Memory B cell (primary cell): ENCODE results near the gene GNAS-AS1.
A peak's percentile ranks its signal among the peaks of the same experiment; 100 is the strongest.

Experiments used
- ATAC-seq: fragments of 150-1000 bp; cut with Tn5 transposase; 2 replicates; pipeline ENCODE4 v1.10.0; 2021; ENCODE audit warnings: low read depth, mild to moderate bottlenecking, moderate library complexity
- DNase-seq, 2 donors: peaks; one replicate each; pipeline ENCODE4 v3.0.0; 2022; ENCODE audit warnings: low spot score in 2 of 2
- H3K27ac Mint-ChIP-seq: one replicate; pipeline ENCODE4 v1.8.0; 2022; ENCODE audit warnings: mild to moderate bottlenecking, moderate library complexity, mixed read lengths
- H3K27me3 Mint-ChIP-seq: one replicate; pipeline ENCODE4 v1.8.0; 2022; ENCODE audit warnings: mixed read lengths
- H3K36me3 Mint-ChIP-seq: one replicate; pipeline ENCODE4 v1.8.0; 2022; ENCODE audit warnings: mild to moderate bottlenecking, mixed read lengths
- H3K4me1 Mint-ChIP-seq: one replicate; pipeline ENCODE4 v1.8.0; 2022; ENCODE audit warnings: mixed read lengths
- H3K4me3 Mint-ChIP-seq: one replicate; pipeline ENCODE4 v1.8.0; 2022; ENCODE audit warnings: mild to moderate bottlenecking, moderate library complexity, mixed read lengths
- H3K9me3 Mint-ChIP-seq: one replicate; pipeline ENCODE4 v1.8.0; 2022; ENCODE audit warnings: mixed read lengths

The GNAS-AS1 gene

DNA sequence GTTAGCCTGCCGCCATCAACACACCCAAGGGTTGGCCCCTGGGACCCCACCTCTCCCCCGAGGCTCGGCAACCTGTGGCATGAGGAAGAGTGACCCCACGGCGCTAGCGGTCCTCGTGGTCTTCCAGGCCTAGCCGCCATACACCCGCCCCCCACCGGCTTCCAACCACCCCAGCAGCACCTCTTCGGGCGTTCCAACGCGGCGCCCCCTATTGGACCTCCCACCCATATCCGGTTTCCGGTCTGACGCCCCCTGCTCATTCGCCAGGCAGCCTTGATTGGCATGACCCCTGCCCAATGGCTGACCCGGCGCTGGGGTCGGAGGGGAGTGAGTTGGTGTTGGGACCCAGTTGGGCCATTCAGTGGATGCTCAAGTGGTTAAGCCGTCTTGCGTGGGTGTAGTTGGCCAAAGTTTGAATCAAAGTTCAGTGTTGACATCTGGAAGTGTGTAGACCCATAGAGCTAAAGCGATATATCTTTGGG lies at the start of gene GNAS-AS1:
Gene GNAS-AS1 (minus strand): TSS at position 210 of the 482 bp plus-strand sequence.
- DNase-seq, result peak; percentile 62 to 64
- H3K36me3 Mint-ChIP-seq, result no peaks in the 10 kb centered on the region
- H3K27me3 Mint-ChIP-seq, result peaks cover 20% of the 10 kb centered on the region
- ATAC-seq, result peak; percentile 76
- peak within 1 kb of the TSS; percentile 89 for H3K4me3 Mint-ChIP-seq
- peaks cover 24% of the 10 kb centered on the region for H3K4me1 Mint-ChIP-seq
- H3K9me3 Mint-ChIP-seq, result no peaks in the 10 kb centered on the region
- no peak within 1 kb of the TSS for H3K27ac Mint-ChIP-seq

DNA sequence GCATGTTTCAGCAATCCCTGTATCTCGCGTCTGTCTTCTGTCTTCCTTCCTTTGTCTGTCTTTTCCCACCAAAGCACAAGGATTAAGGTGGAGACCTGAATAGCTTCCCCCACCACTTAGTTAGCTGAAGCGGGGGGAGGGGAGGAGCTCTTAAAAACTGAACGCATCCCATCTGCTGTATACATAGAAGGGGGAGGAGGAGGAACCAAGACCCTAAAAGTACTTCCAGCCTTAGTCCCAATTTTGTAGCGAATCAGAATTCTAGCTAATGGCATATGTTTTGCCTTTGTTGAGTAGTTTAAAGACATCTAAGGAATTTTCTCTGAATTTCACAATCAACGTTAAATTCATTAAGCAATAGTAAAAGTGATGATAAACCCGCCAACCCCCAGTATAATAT lies 49.7 kb upstream of the GNAS-AS1 start:
- ATAC-seq (no peak), DNase-seq (no peak)
- Mint-ChIP-seq H3K9me3 (no peaks in the 10 kb centered on the region), H3K4me1 (peaks cover 36% of the 10 kb centered on the region), H3K36me3 (peaks cover 41% of the 10 kb centered on the region), H3K27me3 (no peaks in the 10 kb centered on the region), H3K27ac (peak overlapping the region; percentile 65), H3K4me3 (no peak overlapping the region)

DNA sequence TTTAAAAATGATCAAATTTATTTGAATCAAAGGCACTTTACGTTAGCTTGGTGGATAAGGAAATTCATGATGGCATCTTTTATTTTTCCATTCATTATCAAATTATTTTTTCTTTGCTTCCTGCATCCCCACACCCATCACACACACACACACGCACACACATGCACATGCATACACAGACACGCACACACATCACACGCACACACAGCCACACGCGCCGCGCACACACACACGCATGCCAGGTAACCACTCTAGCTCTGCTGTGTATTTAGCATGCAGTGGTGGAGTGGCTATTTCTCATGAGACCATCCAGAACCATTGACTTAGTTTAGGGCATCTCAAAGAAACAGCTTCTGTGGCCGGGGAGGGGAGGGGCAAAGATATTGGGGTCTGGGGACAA lies 48.8 kb upstream of the GNAS-AS1 start:
- Mint-ChIP-seq H3K4me3 (no peak overlapping the region), H3K4me1 (peaks cover 44% of the 10 kb centered on the region), H3K27me3 (no peaks in the 10 kb centered on the region), H3K9me3 (no peaks in the 10 kb centered on the region), H3K36me3 (peaks cover 34% of the 10 kb centered on the region), H3K27ac (no peak overlapping the region)
- ATAC-seq, result no peak
- DNase-seq, result no peak

DNA sequence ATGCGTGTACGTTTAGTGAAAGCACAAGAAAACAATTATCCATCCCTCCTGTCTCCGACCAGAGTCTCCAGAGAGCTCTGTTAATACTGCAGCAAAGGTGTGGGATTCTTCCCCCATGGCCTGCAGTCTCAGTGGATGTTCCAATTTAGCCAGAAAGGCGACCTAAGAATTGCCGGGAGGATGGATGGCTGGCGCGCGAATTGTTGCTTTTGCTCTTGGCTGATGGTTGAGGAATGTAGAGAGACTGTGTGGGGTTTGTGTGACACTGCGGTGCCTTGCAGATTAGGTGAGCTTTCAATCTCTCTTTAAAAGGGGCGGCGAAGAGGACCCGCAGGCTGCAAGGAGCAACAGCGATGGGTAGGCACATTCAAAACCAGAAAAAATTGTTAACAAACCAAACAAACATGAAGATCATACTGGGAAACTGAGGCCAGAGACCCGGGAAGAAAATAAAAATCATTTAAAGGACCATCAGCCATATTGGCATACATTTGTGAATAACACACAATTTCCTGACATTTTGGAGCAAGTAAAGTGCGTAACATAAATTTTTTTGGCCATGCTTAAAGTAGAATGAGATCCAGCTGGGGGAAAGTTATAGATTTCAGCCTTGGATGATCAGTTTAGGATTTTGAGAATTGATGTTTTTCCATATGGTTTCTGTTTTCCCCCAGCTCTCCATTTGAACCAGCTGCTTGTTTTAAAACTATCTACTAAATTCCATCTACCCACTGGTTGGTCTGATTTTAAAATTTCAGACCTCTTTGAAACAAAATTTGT lies 48.1 kb upstream of the GNAS-AS1 start:
- no peaks in the 10 kb centered on the region for H3K27me3 Mint-ChIP-seq
- no peaks in the 10 kb centered on the region for H3K9me3 Mint-ChIP-seq
- H3K4me3 Mint-ChIP-seq, result no peak overlapping the region
- no peak for ATAC-seq
- peak overlapping the region; percentile 64 for H3K27ac Mint-ChIP-seq
- H3K4me1 Mint-ChIP-seq, result peaks cover 45% of the 10 kb centered on the region
- peaks cover 30% of the 10 kb centered on the region for H3K36me3 Mint-ChIP-seq
- DNase-seq, result no peak

DNA sequence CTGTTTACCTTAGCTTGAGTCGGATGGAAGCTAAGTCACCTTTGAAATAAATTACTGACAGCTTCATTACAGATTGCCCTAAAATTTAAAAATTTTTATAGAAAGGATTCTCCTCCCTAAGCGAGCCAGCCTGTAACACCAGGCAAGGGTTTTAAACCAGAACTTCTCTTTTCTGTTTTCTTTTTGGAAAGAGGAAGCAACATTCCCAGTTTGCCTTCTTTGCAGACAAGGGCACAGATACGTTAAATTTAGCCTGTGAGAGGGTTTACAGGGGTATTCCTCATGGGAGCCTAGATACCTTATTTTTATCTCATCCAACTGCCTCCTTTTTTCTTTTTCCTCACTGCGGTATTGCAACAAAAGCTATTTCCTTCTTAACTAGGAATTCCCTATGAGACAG lies 46.8 kb upstream of the GNAS-AS1 start:
- no peaks in the 10 kb centered on the region for H3K27me3 Mint-ChIP-seq
- no peaks in the 10 kb centered on the region for H3K9me3 Mint-ChIP-seq
- H3K36me3 Mint-ChIP-seq, result peaks cover 23% of the 10 kb centered on the region
- ATAC-seq (no peak), DNase-seq (no peak)
- peaks cover 49% of the 10 kb centered on the region for H3K4me1 Mint-ChIP-seq
- H3K27ac Mint-ChIP-seq, result peak overlapping the region; percentile 64
- H3K4me3 Mint-ChIP-seq, result no peak overlapping the region

DNA sequence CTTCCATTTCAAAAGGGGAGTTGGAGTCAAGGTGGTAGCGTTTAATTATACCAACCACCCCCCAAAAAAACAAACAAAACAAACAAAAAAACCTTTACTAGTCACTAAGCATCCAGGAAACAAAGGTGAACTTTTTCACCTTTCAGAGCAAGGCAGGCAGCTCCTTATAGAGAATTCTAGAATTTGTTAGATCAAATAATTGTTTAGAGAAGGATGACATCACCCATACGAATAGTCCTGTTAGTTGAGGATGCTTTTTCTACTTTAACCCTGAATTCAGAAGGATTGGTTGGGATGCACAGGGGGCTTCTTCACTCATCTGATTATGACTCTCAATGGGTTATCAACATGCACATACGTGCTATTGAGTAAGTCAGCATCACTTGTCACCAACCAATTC lies 46.1 kb upstream of the GNAS-AS1 start:
- Mint-ChIP-seq H3K27me3 (no peaks in the 10 kb centered on the region), H3K4me3 (no peak overlapping the region), H3K36me3 (peaks cover 21% of the 10 kb centered on the region), H3K9me3 (no peaks in the 10 kb centered on the region), H3K4me1 (peaks cover 47% of the 10 kb centered on the region), H3K27ac (peak overlapping the region; percentile 64)
- DNase-seq (no peak), ATAC-seq (no peak)

DNA sequence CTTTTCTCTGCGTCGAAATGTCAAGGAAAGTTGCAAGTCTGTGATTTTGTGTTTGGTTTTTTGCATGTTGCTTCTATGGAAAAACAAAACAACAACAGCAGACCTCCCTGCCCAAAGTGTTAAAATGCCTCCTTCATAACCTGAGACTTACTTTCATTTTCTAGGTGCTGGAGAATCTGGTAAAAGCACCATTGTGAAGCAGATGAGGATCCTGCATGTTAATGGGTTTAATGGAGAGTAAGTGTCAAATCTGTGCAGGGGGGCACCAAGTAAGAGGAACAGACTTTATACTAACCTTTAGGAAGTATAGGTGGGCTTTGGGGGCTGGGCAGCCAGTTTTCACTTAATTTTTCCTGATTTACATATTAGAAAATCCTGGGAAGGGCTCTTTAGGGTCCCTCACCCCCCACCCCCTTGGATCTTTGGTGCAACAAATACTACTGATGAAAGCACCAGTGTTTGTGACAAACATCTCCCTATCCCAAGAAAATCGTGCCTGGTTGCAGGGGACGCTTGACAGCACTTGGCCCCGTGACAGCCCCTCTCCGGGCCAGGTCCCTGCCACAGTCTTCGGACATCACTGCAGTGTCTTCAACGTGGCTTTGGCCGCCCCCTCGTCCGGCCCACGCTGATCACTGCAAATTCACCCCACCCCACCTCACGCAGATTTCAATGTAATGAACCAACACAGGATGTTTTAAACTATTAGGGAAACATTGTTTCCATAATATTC lies 44.9 kb upstream of the GNAS-AS1 start:
- Mint-ChIP-seq H3K36me3 (peaks cover 19% of the 10 kb centered on the region), H3K9me3 (no peaks in the 10 kb centered on the region), H3K27ac (peak overlapping the region; percentile 55), H3K4me1 (peaks cover 44% of the 10 kb centered on the region), H3K4me3 (no peak overlapping the region), H3K27me3 (no peaks in the 10 kb centered on the region)
- ATAC-seq (no peak), DNase-seq (no peak)

DNA sequence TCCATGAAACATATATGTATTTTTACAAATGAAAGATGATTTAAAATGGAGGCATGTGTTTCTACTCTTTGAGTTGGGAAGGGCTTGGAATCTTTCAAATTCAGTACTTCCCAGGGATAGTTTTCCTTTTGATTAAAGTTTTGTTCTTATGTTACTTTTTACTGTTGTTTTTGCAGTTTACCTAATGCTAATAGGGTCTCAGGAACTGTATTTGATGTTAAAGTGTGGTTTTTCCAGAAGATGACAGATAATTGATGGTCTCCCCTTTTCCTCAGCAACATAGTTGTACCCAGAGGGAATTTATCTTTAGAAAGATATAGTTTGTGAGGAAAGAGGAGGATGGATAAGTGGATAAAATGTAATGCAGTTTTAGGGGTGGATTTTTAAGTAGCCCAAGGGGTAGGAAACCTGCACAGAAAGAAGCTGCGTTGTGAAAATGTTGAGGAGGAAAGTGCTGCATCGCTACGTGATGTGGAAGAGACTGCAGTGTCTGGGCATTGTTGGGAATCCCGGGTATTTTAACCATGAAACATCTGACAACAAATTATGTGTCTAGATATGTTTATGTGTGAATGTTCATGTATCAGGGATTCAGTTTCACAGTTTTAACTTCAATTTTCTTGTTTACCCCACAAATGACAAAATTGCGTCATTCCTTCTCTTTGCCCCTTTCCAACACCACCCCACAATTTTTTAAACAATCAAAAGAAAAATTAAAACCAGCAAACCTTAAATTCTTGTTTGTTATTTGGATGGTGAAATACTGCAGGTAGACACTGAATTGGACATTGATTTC lies 44.1 kb upstream of the GNAS-AS1 start:
- ATAC-seq, result no peak
- Mint-ChIP-seq H3K27ac (peak overlapping the region; percentile 53), H3K36me3 (peaks cover 16% of the 10 kb centered on the region), H3K4me3 (peak overlapping the region; percentile 50), H3K27me3 (no peaks in the 10 kb centered on the region), H3K4me1 (peaks cover 38% of the 10 kb centered on the region), H3K9me3 (no peaks in the 10 kb centered on the region)
- no peak for DNase-seq

DNA sequence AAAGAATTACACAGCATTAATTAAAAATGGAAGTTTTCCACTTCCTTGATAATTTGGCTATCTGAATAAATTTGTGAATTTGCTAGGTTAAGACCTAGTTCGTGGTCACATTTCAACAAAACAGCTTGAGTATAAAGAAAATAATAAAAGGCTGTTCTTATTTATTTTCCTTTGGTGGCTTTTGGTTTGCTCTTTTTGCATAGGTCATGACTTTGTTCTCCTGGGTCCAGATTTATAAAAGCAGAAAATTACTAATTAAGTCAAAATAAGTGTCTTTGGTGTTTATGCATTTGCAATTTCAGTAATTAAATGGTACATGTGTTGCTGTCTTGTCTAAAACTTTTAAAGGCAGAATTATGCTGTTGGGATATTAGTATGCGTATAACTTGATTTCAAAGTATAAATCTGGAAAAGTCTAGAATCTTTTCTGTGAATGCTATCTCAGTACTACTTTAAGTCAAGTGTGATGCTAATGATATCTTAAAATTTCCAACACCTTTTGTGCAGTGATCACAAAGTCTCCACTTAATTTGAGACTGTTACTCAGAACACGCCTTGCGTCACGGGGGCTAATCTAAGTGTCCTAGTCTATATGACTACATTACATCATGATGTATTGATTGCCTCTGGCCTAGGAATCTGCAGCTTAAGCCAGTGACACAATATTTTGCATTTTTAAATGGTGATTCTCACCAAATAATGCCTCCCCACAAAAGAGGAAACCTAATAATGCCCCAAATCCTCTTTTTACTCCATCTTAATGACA lies 42.8 kb upstream of the GNAS-AS1 start:
- Mint-ChIP-seq H3K4me3 (peak overlapping the region; percentile 67), H3K27me3 (no peaks in the 10 kb centered on the region), H3K27ac (peak overlapping the region; percentile 97), H3K36me3 (peaks cover 10% of the 10 kb centered on the region), H3K4me1 (peaks cover 32% of the 10 kb centered on the region), H3K9me3 (no peaks in the 10 kb centered on the region)
- no peak for DNase-seq
- ATAC-seq, result no peak

DNA sequence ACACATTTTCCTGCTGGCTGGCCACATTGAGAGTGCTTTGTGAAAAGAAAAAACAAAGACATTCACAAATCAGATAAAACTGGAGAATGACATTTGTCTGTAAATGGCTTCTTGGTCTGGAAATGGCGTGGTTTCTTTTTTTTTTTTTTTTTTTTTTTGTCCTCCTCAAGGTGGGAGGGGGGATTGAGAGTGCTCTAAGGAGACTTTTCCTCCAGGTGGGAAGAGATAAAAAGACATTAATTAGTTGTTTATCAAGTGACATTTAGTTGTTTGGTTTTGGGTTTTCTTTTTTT lies 42.2 kb upstream of the GNAS-AS1 start:
- H3K36me3 Mint-ChIP-seq, result peaks cover 9% of the 10 kb centered on the region
- H3K4me1 Mint-ChIP-seq, result peaks cover 32% of the 10 kb centered on the region
- DNase-seq (no peak), ATAC-seq (no peak)
- peak overlapping the region; percentile 97 for H3K27ac Mint-ChIP-seq
- H3K9me3 Mint-ChIP-seq, result no peaks in the 10 kb centered on the region
- H3K4me3 Mint-ChIP-seq, result peak overlapping the region; percentile 95
- H3K27me3 Mint-ChIP-seq, result no peaks in the 10 kb centered on the region

DNA sequence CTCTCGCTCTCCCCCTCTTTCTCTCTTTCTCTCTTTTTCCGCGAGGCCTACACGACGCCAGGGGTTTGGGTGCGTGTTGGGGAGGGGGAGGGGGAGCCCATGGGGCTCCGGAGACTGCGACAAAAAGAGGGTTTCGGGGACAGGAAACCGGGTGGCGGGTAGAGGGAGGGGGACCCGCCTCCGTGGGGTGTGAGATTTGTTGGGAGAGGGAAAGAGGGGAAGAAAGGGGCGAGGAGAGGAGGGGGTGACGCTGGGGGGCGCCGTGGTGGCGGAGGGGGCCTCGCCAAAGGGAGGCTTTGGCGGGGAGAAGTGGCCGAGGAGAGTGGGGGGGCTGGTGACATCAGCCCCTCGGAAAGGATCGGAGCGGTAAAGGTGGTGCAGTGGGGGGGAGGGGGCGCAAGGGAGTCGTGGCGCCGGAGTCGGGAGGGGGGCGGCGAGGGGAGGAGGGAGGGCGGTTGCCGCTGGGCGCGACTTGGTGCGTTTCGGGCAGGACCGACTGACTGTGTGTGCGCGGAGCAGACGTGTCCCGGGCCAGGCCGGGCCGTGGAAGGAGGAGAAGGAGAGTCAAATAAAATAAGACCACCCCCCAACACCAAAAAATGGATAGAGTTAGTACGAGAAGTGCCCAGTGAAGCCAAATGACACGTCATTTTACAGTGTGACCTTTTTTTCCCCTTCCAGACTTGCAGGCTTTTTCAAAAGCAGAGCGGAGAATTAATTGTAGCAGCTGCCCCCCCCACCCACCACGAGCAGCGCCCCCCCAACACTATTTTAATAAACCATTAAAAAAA lies 41.6 kb upstream of the GNAS-AS1 start:
- peak overlapping the region; percentile 97 for H3K27ac Mint-ChIP-seq
- H3K36me3 Mint-ChIP-seq, result peaks cover 6% of the 10 kb centered on the region
- DNase-seq, result peak; percentile 50 to 52
- no peaks in the 10 kb centered on the region for H3K27me3 Mint-ChIP-seq
- peaks cover 29% of the 10 kb centered on the region for H3K4me1 Mint-ChIP-seq
- H3K9me3 Mint-ChIP-seq, result no peaks in the 10 kb centered on the region
- peak overlapping the region; percentile 95 for H3K4me3 Mint-ChIP-seq
- peak; percentile 8 for ATAC-seq

DNA sequence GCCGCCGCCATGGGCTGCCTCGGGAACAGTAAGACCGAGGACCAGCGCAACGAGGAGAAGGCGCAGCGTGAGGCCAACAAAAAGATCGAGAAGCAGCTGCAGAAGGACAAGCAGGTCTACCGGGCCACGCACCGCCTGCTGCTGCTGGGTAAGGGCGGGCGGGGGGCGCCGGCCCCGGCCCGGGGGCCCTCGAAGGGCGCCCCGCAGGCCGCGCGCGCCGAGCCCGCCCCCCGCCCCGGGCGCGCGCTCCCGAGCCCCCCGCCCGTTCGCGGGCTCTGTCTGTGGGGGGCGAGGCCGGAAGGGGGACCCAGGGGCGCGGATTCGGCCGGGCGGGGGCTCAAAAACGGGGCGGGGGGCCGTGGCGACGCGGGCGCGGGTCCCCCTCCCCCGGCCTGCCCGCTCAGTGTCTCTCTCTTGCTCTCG lies 41.0 kb upstream of the GNAS-AS1 start:
- Mint-ChIP-seq H3K4me1 (peaks cover 30% of the 10 kb centered on the region), H3K4me3 (peak overlapping the region; percentile 95), H3K27ac (peak overlapping the region; percentile 97), H3K27me3 (no peaks in the 10 kb centered on the region), H3K9me3 (no peaks in the 10 kb centered on the region), H3K36me3 (peaks cover 3% of the 10 kb centered on the region)
- no peak for ATAC-seq
- DNase-seq, result peak in 1 of 2 donors; percentile 49
